Left ventricle myocardium inferior (tissue), 1 donor: ENCODE data around the gene E2F1. TPM values are rescaled to one million over a fixed set of nuclear protein-coding genes. Genes with fewer than 3 reads are reported as not detected.
"Not testable (repeated sequence)": the region's sequence is repeated elsewhere in the genome, so short reads cannot be mapped to it uniquely, and the experiment has no call there.

Experiments
- DNase-seq: peaks from one replicate; pipeline ENCODE4 v3.0.0-alpha.2; 2020
- H3K27ac ChIP-seq: fragments of 200-600 bp; replicated peaks from 2 replicates; pipeline ENCODE4 v1.8.0; 2021
- H3K27me3 ChIP-seq: fragments of 200-600 bp; 2 replicates; pipeline ENCODE4 v1.8.0; 2021; ENCODE audit warnings: low read depth
- H3K36me3 ChIP-seq: fragments of 200-600 bp; 2 replicates; pipeline ENCODE4 v1.8.0; 2021
- H3K4me1 ChIP-seq: fragments of 200-600 bp; 2 replicates; pipeline ENCODE4 v1.8.0; 2021
- H3K4me3 ChIP-seq: fragments of 200-600 bp; 2 replicates; pipeline ENCODE4 v1.8.0; 2021; ENCODE audit warnings: mild to moderate bottlenecking, moderate library complexity
- H3K9me3 ChIP-seq: fragments of 200-600 bp; replicated peaks from 2 replicates; pipeline ENCODE4 v1.8.0; 2021
- intact Hi-C: fragments of 100-400 bp; cut with micrococcal nuclease; formaldehyde crosslinking; loops from one replicate; pipeline ENCODE4 v1.11.0; 2022
- total RNA-seq: library from RNA; stranded (reverse); fragmentation: NEBNext Ultra II Directional; extraction: Animal tissue kit (Norgen Biotek cat#: 25700); gene quantifications from one replicate; pipeline ENCODE4 v1.2.1, GENCODE V29; 2021
- TF ChIP-seq, protein P1 (sequence below): fragments of 200-600 bp; IDR thresholded peaks from 2 replicates; pipeline ENCODE4 v1.8.0; 2021; ENCODE audit warnings: antibody characterized with exemption, mild to moderate bottlenecking, borderline replicate concordance
- donor health status: DM: no; HTN: yes; CAD: no; lungs with severe emphysema.

Gene E2F1
- total RNA-seq, 1 donor from 2014 or later, result 1.2 TPM

DNA sequence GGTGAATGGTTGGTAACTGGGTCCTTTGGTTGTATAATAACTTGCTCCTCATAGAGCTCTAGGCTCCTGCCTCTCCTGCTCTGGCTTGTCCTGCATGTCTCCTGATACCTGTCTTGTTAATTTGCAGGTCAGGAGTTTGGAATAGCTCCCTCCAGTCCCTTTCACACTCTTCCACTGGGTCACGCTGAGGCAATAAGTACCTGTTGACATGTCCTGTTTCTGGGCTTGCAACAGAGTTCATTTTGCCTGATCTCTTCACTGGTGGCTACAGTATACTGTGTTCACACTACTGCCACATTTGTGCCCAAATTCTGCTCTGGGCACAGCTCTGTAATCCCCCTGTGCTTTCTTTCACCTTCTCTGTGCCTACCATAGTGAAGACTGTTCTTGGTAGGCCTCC, 49.4 kb downstream of the E2F1 start:
- TF ChIP-seq, protein P1, sequence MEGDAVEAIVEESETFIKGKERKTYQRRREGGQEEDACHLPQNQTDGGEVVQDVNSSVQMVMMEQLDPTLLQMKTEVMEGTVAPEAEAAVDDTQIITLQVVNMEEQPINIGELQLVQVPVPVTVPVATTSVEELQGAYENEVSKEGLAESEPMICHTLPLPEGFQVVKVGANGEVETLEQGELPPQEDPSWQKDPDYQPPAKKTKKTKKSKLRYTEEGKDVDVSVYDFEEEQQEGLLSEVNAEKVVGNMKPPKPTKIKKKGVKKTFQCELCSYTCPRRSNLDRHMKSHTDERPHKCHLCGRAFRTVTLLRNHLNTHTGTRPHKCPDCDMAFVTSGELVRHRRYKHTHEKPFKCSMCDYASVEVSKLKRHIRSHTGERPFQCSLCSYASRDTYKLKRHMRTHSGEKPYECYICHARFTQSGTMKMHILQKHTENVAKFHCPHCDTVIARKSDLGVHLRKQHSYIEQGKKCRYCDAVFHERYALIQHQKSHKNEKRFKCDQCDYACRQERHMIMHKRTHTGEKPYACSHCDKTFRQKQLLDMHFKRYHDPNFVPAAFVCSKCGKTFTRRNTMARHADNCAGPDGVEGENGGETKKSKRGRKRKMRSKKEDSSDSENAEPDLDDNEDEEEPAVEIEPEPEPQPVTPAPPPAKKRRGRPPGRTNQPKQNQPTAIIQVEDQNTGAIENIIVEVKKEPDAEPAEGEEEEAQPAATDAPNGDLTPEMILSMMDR, result no peak
- Histone ChIP-seq H3K27me3 (no peaks in the 10 kb centered on the region), H3K27ac (no peak overlapping the region), H3K4me1 (no peaks in the 10 kb centered on the region), H3K4me3 (no peak overlapping the region), H3K9me3 (no peaks in the 10 kb centered on the region), H3K36me3 (peaks cover 76% of the 10 kb centered on the region)
- no peak for DNase-seq
- intact Hi-C loops, result no loop called here

DNA sequence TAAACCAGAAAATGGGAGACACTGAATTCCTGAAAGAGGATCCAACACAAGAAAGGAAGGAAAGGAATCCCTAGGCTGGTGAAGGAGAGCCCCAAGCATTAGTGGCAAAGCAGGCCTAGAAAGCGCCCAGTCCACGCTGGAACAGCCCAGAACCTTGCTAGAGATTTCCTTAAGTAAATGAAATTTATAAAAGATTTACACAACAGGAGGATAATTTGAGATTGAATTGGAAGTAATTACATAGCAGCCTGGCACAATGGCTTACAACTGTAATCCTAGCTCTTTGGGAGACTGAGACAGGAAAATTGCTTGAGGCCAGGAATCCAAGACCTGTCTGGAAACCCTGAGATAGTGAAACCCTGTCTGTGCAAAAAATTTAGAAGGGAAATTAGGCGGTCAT, 50.8 kb downstream of the E2F1 start:
- intact Hi-C loops, result no loop called here
- H3K36me3 ChIP-seq, result peaks cover 74% of the 10 kb centered on the region

DNA sequence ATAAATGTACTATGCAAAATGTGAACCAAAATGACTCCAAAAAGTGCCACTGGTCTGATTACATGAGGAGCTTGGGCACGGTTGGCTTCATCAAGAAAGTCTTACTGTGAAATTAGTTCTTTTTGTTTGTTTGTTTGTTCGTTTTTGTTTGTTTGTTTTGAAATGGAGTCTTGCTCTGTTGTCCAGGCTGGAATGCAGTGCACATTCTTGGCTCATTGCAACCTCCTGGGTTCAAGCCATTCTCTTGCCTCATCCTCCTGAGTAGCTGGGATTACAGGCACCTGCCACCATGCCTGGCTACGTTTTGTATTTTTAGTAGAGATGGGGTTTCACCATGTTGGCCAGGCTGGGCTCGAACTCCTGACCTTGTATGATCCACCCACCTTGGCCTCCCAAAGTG, 54.3 kb downstream of the E2F1 start:
- H3K9me3 ChIP-seq, H3K4me3 ChIP-seq, H3K27ac ChIP-seq, DNase-seq, H3K4me1 ChIP-seq, H3K27me3 ChIP-seq, intact Hi-C loops: not testable (repeated sequence)
- peaks cover 74% of the 10 kb centered on the region for H3K36me3 ChIP-seq

More for the DNA sequence above, 50.8 kb downstream of the E2F1 start:
- H3K27me3 ChIP-seq, result no peaks in the 10 kb centered on the region
- H3K27ac ChIP-seq, result no peak overlapping the region
- DNase-seq, result no peak
- no peaks in the 10 kb centered on the region for H3K9me3 ChIP-seq
- TF ChIP-seq, protein P1, result no peak
- no peaks in the 10 kb centered on the region for H3K4me1 ChIP-seq
- no peak overlapping the region for H3K4me3 ChIP-seq

DNA sequence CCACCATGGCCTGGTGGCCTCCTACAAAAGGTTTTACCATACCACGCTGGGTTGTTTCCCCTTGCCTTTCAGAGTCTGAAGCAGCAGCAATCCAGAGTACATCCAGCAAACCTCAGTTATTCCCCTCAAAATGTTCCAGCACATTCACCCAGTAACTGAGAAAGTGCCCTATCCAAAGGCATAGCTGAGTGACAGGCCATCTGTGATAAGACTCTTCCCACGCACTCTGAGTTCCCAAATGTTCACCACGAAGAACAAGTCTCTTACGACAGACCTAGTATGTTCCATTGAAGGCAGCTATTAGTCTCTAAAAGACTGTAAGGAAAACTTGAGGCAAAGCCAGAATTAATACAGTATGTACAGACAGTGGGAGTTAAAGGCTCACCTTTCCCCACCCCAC, 55.7 kb downstream of the E2F1 start:
- Histone ChIP-seq H3K9me3 (no peaks in the 10 kb centered on the region), H3K27me3 (no peaks in the 10 kb centered on the region), H3K4me1 (no peaks in the 10 kb centered on the region), H3K27ac (no peak overlapping the region), H3K36me3 (peaks cover 80% of the 10 kb centered on the region), H3K4me3 (no peak overlapping the region)
- TF ChIP-seq, protein P1, result no peak
- intact Hi-C loops, result no loop called here
- no peak for DNase-seq

DNA sequence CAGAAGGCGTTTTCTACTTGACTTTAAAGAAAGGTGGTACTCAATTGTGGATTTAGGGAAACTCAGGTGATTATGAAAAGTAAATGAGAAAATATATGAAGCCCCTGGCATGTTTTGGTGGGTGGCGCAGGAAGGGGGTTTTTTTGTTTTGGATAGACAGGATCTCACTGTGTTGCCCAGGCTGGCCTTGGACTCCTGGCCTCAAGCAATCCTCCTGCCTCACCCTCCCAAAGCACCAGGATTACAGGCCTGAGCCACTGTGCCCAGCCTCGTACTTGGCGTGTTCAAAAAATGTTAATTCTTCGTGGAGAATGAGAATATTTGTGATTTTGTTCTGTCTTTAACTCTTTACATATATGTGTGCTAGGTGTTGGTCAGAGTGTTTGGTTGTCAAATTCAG, 56.2 kb downstream of the E2F1 start:
- Histone ChIP-seq H3K9me3 (no peaks in the 10 kb centered on the region), H3K36me3 (peaks cover 86% of the 10 kb centered on the region), H3K4me1 (no peaks in the 10 kb centered on the region), H3K27me3 (no peaks in the 10 kb centered on the region), H3K27ac (no peak overlapping the region), H3K4me3 (no peak overlapping the region)
- DNase-seq, result no peak
- intact Hi-C loops, result no loop called here
- TF ChIP-seq, protein P1, result no peak

DNA sequence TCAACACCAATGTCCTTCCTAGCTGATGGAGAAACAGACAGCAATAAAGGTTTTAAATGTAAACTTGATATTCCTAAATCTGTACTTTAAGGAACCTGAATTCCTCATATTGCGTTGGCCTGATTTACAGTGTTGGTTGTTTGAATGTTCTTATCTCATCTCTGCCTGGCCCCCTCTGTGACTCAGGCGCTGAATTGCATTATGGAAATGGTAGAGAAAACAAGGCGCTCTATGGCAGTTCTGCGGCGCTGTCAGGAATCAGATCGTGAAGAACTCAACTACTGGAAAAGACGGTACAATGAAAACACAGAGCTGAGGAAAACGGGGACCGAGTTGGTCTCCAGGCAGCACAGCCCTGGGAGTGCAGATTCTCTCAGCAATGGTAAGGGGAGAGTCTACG, 56.7 kb downstream of the E2F1 start:
- DNase-seq, result no peak
- Histone ChIP-seq H3K27ac (no peak overlapping the region), H3K27me3 (no peaks in the 10 kb centered on the region), H3K9me3 (no peaks in the 10 kb centered on the region), H3K4me1 (no peaks in the 10 kb centered on the region), H3K4me3 (no peak overlapping the region), H3K36me3 (peaks cover 90% of the 10 kb centered on the region)
- intact Hi-C loops, result no loop called here
- TF ChIP-seq, protein P1, result no peak
